LNCaP clone FGC (cell line): ENCODE measurements around the gene CYYR1.
"Not testable (repeated sequence)": the region's sequence is repeated elsewhere in the genome, so short reads cannot be mapped to it uniquely, and the experiment has no call there.

ENCODE experiments used
- DNase-seq: peaks from one replicate; pipeline ENCODE4 v3.0.0-alpha.2; 2011; ENCODE audit warnings: low read depth
- H3K4me3 ChIP-seq: 2 replicates; pipeline ENCODE4 v1.5.1; 2011; ENCODE audit warnings: mild to moderate bottlenecking, low read depth, low read length, control low read depth
- TF ChIP-seq, protein P1 (sequence below): IDR thresholded peaks from 2 replicates; pipeline ENCODE4 v1.5.1; 2012; ENCODE audit warnings: mild to moderate bottlenecking; ENCODE audit not compliant: control insufficient read depth, insufficient read depth; ENCODE audit errors: extremely low read depth

The CYYR1 gene

DNA sequence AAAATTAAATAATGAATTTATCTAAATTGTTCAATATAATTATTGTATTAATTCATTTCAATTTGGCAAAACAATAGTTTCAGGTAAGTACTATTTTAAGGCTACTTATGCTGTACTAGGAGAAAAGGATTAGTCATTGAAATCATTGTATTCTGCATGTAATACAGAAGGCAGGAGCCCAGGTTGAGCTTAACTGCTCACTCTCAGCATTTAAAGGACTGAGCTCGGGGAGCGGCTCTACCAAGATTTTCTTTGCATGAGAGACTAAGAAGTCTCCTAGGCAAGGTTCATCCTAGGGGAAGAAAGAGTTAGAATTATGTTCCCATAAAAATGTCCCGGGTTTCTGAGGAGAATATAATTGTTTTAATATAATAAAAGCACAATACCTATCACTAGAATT lies 112.5 kb downstream of the CYYR1 start:
- no peak for DNase-seq
- no peak overlapping the region for H3K4me3 ChIP-seq
- TF ChIP-seq, protein P1, sequence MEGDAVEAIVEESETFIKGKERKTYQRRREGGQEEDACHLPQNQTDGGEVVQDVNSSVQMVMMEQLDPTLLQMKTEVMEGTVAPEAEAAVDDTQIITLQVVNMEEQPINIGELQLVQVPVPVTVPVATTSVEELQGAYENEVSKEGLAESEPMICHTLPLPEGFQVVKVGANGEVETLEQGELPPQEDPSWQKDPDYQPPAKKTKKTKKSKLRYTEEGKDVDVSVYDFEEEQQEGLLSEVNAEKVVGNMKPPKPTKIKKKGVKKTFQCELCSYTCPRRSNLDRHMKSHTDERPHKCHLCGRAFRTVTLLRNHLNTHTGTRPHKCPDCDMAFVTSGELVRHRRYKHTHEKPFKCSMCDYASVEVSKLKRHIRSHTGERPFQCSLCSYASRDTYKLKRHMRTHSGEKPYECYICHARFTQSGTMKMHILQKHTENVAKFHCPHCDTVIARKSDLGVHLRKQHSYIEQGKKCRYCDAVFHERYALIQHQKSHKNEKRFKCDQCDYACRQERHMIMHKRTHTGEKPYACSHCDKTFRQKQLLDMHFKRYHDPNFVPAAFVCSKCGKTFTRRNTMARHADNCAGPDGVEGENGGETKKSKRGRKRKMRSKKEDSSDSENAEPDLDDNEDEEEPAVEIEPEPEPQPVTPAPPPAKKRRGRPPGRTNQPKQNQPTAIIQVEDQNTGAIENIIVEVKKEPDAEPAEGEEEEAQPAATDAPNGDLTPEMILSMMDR, result no peak

DNA sequence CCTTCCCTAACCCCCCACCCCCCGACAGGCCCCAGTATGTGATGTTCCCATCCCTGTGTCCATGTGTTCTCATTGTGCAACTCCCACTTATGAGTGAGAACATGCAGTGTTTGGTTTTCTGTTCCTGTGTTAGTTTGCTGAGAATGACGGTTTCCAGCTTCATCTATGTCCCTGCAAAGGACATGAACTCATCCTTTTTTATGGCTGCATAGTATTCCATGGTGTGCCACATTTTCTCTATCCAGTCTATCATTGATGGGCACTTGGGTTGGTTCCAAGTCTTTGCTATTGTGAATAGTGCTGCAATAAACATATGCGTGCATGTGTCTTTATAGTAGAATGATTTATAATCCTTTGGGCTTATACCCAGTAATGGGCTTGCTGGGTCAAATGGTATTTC lies 114.2 kb downstream of the CYYR1 start:
- not testable (repeated sequence) for H3K4me3 ChIP-seq, DNase-seq

DNA sequence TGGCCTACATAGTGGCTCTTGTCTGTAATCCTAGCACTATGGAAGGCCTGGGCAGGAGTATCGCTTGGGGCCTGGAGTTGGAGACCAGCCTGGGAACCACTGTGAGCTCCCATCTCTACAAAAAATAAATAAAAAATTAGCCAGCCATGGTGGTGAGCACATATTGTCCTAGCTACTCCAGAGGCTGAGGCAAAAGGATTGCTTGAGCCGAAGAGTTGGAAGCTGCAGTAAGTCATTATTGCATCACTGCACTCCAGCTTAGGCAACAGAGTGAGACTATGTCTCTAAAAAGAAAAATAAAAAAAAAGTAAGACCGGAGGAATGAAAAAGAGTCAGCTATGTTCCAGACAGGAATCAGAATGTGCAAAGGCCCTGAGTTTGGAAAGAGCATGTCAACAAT lies 115.3 kb downstream of the CYYR1 start:
- no peak overlapping the region for H3K4me3 ChIP-seq
- DNase-seq, result no peak
- TF ChIP-seq, protein P1, result no peak

DNA sequence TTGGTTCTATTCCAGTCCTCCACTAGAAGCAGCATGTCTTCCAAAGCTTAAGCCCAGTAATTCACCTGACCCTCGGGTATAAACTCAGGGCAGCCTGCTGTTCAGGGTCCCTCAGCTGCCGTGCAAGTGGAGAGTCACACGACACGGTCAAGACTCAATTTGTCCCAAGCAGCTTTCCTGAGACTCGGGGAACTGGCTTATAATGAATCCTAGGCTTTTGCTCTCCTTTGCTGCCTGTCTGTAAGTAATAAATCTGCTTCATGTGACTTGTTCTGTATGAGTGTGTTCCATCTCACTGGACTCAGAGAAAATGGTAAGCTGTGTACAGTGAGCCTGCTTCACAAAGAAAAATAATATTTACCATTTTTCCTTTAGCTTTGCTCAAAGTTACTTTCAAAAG lies 119.8 kb downstream of the CYYR1 start:
- no peak for DNase-seq
- TF ChIP-seq, protein P1, result no peak
- H3K4me3 ChIP-seq, result no peak overlapping the region

DNA sequence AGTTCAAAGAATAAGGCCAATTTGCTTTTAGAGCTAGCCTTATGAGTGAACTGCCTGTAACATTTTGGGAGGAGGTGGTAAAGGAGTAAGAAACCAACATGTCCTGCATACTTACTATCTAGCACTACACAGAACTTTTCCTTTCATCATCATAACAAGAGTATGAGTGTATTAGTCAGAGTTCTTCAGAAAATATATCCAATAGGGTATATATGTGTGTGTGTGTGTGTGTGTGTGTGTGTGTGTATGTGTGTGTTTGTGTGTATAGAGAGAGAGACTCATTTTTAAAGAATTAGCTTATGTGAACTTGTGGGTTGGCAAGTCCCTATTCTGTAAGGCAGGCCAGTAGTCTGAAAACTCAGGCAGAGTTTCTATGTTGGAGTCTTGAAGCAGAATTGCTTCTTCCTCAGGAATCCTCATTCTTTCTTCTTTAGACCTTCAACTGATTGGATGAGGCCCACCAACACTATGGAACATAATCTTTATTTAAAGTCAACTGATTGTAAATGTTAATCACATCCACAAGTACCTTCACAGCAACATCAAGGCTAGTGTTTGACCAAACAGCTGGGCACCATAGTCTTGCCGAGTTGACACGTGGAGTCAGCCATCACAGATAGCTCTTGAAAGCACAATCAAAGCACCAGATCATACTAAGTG lies 121.9 kb downstream of the CYYR1 start:
- TF ChIP-seq, protein P1, result no peak

DNA sequence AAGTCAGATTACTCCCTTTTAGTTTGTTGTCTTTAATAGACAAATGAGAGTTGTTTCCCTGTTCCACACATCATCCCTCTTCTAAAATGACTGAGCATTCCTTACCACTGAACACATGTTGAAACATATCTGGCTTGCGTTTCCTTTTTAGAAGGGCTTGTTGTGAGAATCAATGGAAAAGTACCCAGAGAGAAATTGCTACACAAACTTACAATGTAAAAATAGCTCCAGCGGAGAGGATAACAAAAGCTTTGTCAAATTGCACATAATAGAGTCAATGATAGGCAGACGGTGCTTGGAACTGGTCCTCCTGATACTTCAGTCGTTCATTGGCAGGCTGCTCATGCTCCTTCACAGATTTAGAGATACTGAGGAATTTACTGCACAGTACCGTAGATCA lies 123.9 kb downstream of the CYYR1 start:
- no peak overlapping the region for H3K4me3 ChIP-seq
- no peak for DNase-seq
- TF ChIP-seq, protein P1, result no peak

More for the DNA sequence above, 121.9 kb downstream of the CYYR1 start:
- DNase-seq, result no peak
- no peak overlapping the region for H3K4me3 ChIP-seq

DNA sequence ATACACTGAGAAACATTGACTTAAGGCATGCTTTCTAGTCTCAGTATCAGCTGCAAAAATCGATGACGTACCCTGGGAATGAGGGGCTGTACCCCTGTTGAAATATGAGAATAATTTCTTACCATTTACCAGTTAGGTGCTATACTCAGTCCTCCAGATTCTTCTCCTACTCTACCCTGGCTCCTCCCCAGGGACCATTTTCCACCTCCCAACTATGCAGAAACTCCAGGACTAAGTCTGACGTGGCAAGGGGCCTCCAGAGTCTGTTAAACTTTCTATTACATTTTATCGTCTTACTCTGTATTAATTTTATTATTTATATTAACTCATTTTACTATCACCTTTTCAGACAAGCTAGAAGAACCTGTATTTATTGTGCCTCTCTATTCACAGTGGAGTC lies 124.3 kb downstream of the CYYR1 start:
- DNase-seq, result no peak
- TF ChIP-seq, protein P1, result no peak
- no peak overlapping the region for H3K4me3 ChIP-seq
